Breast epithelium (tissue), 4 donors: ENCODE data around the gene FBXO5. TPM values are rescaled to one million over a fixed set of nuclear protein-coding genes. Genes with fewer than 3 reads are reported as not detected.
"Not testable (repeated sequence)": the region's sequence is repeated elsewhere in the genome, so short reads cannot be mapped to it uniquely, and the experiment has no call there.

ENCODE experiments used
- DNase-seq, 2 donors: peaks; one replicate each; pipeline ENCODE4 v3.0.0-alpha.2; 2019; ENCODE audit warnings: low spot score in 2 of 2
- H3K27ac ChIP-seq, 2 donors: fragments of 200-600 bp; sonication (generic) in 1 of 2; one replicate each; pipeline ENCODE4 v1.5.1; 2016 to 2019; ENCODE audit warnings: mild to moderate bottlenecking in 1 of 2
- H3K27me3 ChIP-seq, 2 donors: fragments of 200-600 bp; sonication (generic) in 1 of 2; one replicate each; pipeline versions ENCODE4 v1.5.1 to v1.6.0; 2017 to 2019; ENCODE audit warnings: control low read depth in 1 of 2, mild to moderate bottlenecking in 1 of 2
- H3K36me3 ChIP-seq: fragments of 200-600 bp; one replicate; pipeline ENCODE4 v1.5.1; 2019
- H3K4me1 ChIP-seq, 2 donors: fragments of 200-600 bp; sonication (generic); one replicate each; pipeline ENCODE4 v1.5.1; 2016 to 2019; ENCODE audit warnings: control low read depth in 1 of 2
- H3K4me3 ChIP-seq, 3 donors: fragments of 200-600 bp; sonication (generic); 1 replicate in 2 of 3; 2 replicates in 1 of 3; pipeline ENCODE4 v1.5.1; 2016 to 2019; ENCODE audit warnings: mild to moderate bottlenecking in 3 of 3, moderate library complexity in 2 of 3
- H3K9me3 ChIP-seq, 2 donors: fragments of 200-600 bp; sonication (generic) in 1 of 2; one replicate each; pipeline ENCODE4 v1.5.1; 2016 to 2019; ENCODE audit warnings: control low read depth in 1 of 2
- POLR2A ChIP-seq: fragments of 450-650 bp; IDR thresholded peaks from one replicate; pipeline ENCODE4 v1.6.1; 2016; ENCODE audit warnings: antibody characterized with exemption, mild to moderate bottlenecking, moderate library complexity
- POLR2AphosphoS5 ChIP-seq, 3 donors: sonication (generic); formaldehyde crosslinking; IDR thresholded peaks; one replicate each; pipeline ENCODE4 v1.6.1; 2017; ENCODE audit warnings: antibody characterized with exemption in 3 of 3
- intact Hi-C: fragments of 100-400 bp; cut with DNase I; formaldehyde crosslinking; loops from one replicate; pipeline ENCODE4 v1.15.1; 2023; ENCODE audit warnings: low total_unique reads
- total RNA-seq, 3 donors: library from RNA; depleted of rRNA; stranded (reverse); fragments of >200 nt; gene quantifications; one replicate each; pipeline ENCODE4 v1.1.0, GENCODE V29; 2016
- TF ChIP-seq, protein P1 (sequence below), 3 donors: fragments of 450-650 bp; IDR thresholded peaks; one replicate each; pipeline ENCODE4 v1.5.1; 2016 to 2017; ENCODE audit warnings: antibody characterized with exemption in 3 of 3, mild to moderate bottlenecking in 3 of 3, moderate library complexity in 3 of 3

FBXO5 gene
- total RNA-seq, 3 donors from 2014 or later, result 4.0 to 7.0 (median 4.3) TPM

DNA sequence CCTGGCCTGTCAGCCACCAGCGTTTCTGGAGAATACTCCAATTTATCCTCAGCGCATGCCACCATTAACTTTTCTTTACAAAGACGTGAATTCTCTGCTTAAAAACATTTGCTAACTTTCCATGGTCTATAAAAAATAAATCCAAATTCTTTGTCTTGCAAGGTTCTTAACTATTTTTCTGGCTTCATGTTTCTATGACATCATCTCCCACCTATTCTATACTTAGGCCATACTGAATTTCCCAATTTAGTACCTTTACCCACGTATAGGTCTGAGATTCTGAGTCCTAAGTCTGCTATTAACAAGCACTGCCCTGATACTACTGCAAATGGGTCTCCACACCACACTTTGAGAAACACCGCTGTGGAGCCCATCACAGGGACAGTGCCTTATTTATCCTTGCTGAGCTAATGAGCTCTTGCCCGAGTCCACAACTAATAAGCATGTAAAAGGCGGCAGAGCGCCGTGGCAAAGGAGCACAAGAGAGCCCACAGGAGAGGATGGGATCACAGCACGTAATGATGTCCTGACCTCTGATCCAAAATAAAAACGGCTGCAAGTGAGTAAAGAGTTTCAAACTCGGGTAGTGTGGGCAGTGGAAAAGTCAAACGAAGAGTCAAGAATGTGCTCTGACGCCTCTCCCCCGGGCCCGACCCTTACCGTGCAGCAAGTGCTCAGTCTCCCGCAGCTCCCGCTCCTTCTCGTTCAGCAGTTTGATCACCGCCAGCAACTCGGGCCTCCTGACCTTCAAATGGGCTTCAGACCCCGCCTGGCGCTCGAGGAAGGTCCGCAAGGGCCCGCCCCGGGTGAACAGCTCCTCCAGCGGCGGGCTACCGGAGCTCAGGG, 19.1 kb upstream of the FBXO5 start:
- no peak for DNase-seq
- peak overlapping the region; percentile 60 to 93 (median 84) for H3K4me3 ChIP-seq
- H3K27me3 ChIP-seq, result no peaks in the 10 kb centered on the region
- peaks cover 0 to 9% of the 10 kb centered on the region in 2 donors for H3K4me1 ChIP-seq
- H3K27ac ChIP-seq, result peak overlapping the region; percentile 82 to 94
- no peaks in the 10 kb centered on the region for H3K9me3 ChIP-seq
- no peaks in the 10 kb centered on the region for H3K36me3 ChIP-seq
- intact Hi-C loops, result no loop called here
- no peak for TF ChIP-seq POLR2A
- no peak for TF ChIP-seq POLR2AphosphoS5 (IDR thresholded peaks at IDR 0.05)
- TF ChIP-seq, protein P1, sequence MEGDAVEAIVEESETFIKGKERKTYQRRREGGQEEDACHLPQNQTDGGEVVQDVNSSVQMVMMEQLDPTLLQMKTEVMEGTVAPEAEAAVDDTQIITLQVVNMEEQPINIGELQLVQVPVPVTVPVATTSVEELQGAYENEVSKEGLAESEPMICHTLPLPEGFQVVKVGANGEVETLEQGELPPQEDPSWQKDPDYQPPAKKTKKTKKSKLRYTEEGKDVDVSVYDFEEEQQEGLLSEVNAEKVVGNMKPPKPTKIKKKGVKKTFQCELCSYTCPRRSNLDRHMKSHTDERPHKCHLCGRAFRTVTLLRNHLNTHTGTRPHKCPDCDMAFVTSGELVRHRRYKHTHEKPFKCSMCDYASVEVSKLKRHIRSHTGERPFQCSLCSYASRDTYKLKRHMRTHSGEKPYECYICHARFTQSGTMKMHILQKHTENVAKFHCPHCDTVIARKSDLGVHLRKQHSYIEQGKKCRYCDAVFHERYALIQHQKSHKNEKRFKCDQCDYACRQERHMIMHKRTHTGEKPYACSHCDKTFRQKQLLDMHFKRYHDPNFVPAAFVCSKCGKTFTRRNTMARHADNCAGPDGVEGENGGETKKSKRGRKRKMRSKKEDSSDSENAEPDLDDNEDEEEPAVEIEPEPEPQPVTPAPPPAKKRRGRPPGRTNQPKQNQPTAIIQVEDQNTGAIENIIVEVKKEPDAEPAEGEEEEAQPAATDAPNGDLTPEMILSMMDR (IDR thresholded peaks at IDR 0.05), result no peak

DNA sequence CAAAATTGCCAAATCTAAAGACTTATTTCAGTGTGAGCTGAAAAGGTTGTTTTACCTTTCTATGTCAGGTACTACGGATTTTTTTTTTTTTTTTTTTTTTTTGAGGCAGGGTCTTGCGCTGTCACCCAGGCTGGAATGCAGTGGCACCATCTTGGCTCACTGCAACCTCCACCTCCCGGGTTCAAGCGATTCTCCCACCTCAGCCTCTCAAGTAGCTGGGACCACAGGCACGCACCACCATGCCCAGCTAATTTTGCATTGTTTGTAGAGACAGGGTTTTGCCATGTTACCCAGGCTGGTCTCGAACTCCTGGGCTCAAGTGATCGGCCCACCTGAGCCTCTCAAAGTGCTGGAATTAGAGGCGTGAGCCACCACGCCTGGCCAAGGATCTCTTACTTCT, 17.9 kb upstream of the FBXO5 start:
- intact Hi-C loops, DNase-seq: not testable (repeated sequence)

DNA sequence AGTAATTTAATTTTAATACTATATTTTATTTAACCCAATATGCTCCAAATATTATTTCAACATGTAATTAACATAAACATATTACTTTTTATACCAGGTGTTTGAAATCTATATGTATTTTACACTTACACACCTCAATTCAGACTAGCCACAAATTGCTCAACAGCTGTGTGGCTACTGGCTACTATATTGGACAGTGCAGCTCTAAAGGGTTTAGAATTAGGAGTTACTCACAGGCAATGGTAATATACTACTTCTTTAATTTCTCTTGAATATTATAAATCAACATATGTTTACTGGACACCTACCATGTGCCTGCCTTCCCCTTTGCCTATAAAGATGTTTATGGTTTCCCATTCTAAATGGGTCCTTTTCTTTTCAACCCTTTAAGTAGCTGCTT, 17.4 kb upstream of the FBXO5 start:
- no peaks in the 10 kb centered on the region for H3K27me3 ChIP-seq
- no peaks in the 10 kb centered on the region for H3K36me3 ChIP-seq
- no peaks in the 10 kb centered on the region for H3K9me3 ChIP-seq
- intact Hi-C loops, result no loop called here
- DNase-seq, result no peak
- H3K4me1 ChIP-seq, result peaks cover 0 to 9% of the 10 kb centered on the region in 2 donors
- TF ChIP-seq, protein P1 (IDR thresholded peaks at IDR 0.05), result no peak
- TF ChIP-seq POLR2AphosphoS5 (IDR thresholded peaks at IDR 0.05) (no peak), POLR2A (no peak)
- H3K27ac ChIP-seq, result no peak overlapping the region
- no peak overlapping the region for H3K4me3 ChIP-seq

More for the DNA sequence above, 17.9 kb upstream of the FBXO5 start:
- not testable (repeated sequence) for H3K9me3 ChIP-seq, H3K36me3 ChIP-seq, H3K27me3 ChIP-seq, H3K27ac ChIP-seq, H3K4me1 ChIP-seq, H3K4me3 ChIP-seq

DNA sequence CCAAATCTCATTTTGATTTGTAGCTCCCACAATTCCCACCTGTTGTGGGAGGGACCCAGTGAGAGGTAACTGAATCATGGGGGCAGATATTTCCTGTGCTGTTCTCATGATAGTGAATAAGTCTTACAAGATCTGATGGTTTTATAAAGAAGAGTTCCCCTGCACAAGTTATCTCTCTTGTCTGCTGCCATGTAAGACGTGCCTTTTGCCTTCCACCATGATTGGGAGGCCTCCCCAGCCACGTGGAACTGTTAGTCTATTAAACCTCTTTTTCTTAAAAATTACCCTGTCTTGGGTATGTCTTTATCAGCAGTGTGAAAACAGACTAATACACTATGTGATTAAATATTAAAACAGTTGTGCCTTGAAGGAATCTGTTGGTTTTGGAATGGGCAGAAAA, 16.7 kb upstream of the FBXO5 start:
- H3K4me1 ChIP-seq, result not testable (repeated sequence)

DNA sequence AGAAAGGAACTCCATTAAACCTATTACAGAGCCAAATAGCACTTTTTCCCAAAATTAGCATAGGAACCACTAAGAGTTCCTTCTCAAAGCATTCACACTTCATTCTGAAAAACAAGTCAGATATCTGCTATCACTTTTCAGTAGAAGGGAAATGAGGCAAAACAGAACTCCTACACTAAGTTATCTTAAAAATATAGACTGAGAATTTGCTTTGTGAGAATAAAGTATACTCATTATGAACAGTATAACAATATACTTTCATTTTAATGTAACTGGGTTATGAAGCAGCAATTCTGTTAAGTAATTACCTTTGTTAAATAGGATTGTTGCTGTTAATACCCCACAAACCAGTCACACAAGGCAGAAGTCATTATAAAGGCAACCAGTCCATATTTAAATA, 11.0 kb upstream of the FBXO5 start:
- H3K4me1 ChIP-seq, result no peaks in the 10 kb centered on the region
- intact Hi-C loops, result no loop called here
- H3K4me3 ChIP-seq, result no peak overlapping the region
- no peaks in the 10 kb centered on the region for H3K27me3 ChIP-seq
- no peak overlapping the region for H3K27ac ChIP-seq
- no peaks in the 10 kb centered on the region for H3K9me3 ChIP-seq
- H3K36me3 ChIP-seq, result no peaks in the 10 kb centered on the region
- DNase-seq, result no peak
- TF ChIP-seq POLR2A (no peak), POLR2AphosphoS5 (IDR thresholded peaks at IDR 0.05) (no peak)
- TF ChIP-seq, protein P1 (IDR thresholded peaks at IDR 0.05), result no peak

More for the DNA sequence above, 16.7 kb upstream of the FBXO5 start:
- H3K9me3 ChIP-seq, DNase-seq, intact Hi-C loops, H3K27me3 ChIP-seq, H3K27ac ChIP-seq, H3K36me3 ChIP-seq, H3K4me3 ChIP-seq: not testable (repeated sequence)

DNA sequence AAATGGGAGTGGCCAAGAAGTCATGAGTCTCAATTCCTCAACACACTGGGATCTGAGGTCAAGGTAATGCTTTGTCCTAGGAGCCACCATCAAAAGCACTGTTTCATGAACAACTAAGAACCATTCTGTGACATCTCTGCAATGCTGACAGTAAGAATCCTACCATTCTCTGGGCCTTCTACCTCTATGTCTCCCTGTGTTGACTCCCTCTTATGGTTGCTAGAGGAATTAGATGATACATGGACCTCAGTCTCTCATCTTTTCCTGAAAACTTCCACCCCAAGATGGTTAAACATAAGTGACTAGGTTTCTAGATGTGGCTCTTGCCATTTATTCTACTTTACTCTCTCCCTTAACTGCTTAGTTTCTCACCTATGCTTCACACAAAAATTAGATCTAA, 10.6 kb upstream of the FBXO5 start:
- Histone ChIP-seq H3K27me3 (no peaks in the 10 kb centered on the region), H3K27ac (no peak overlapping the region), H3K9me3 (no peaks in the 10 kb centered on the region), H3K4me3 (no peak overlapping the region), H3K4me1 (no peaks in the 10 kb centered on the region), H3K36me3 (no peaks in the 10 kb centered on the region)
- TF ChIP-seq POLR2A, result no peak
- TF ChIP-seq POLR2AphosphoS5 (IDR thresholded peaks at IDR 0.05), result no peak
- TF ChIP-seq, protein P1 (IDR thresholded peaks at IDR 0.05), result no peak
- DNase-seq, result no peak
- intact Hi-C loops, result no loop called here
